GM19324 (cell line): Measurements from ENCODE around the gene SIDT2.

ENCODE experiments used
- ATAC-seq: cut with Tn5 transposase; IDR thresholded peaks from one replicate; pipeline ENCODE4 v1.9.1; 2021; ENCODE audit warnings: mild to moderate bottlenecking, moderate library complexity; ENCODE audit not compliant: unreplicated experiment, low FRiP score

Gene SIDT2

GRCh38 chr11:117187799-117188481 is 9.4 kb downstream of the SIDT2 start:
- no peak for ATAC-seq

- no peak for ATAC-seq
These were observed 10.1 kb downstream of the SIDT2 start for GRCh38 chr11:117188620-117189081.

GRCh38 chr11:117189191-117189940 is 10.8 kb downstream of the SIDT2 start:
- no peak for ATAC-seq

- ATAC-seq, result no peak
These were observed 11.5 kb downstream of the SIDT2 start for GRCh38 chr11:117189941-117190544.

- no peak for ATAC-seq
These were observed 13.3 kb downstream of the SIDT2 start for GRCh38 chr11:117191680-117192400.

GRCh38 chr11:117192401-117192875 is 13.9 kb downstream of the SIDT2 start:
- ATAC-seq, result no peak

- no peak for ATAC-seq
These were observed 14.8 kb downstream of the SIDT2 start for GRCh38 chr11:117193130-117194020.

GRCh38 chr11:117194267-117194666 is 15.7 kb downstream of the SIDT2 start:
- ATAC-seq, result no peak

GRCh38 chr11:117195258-117195657 is 16.7 kb downstream of the SIDT2 start:
- ATAC-seq, result no peak

- no peak for ATAC-seq
These were observed 17.2 kb downstream of the SIDT2 start for GRCh38 chr11:117195761-117196160.

GRCh38 chr11:117197006-117197405 is 18.5 kb downstream of the SIDT2 start:
- ATAC-seq, result no peak

GRCh38 chr11:117197516-117198456 is 19.2 kb downstream of the SIDT2 start:
- ATAC-seq, result no peak

GRCh38 chr11:117198613-117199012 is 20.1 kb downstream of the SIDT2 start:
- ATAC-seq, result no peak

GRCh38 chr11:117199053-117199915 is 20.7 kb downstream of the SIDT2 start, which contains the start of gene TAGLN:
Gene TAGLN, plus strand, starts transcription at chr11:117199370. Its CDS starts 3,644 bp downstream, at chr11:117203014.
- no peak for ATAC-seq

- ATAC-seq, result no peak
These were observed 21.6 kb downstream of the SIDT2 start for GRCh38 chr11:117199916-117200812.

- ATAC-seq, result no peak
These were observed 22.5 kb downstream of the SIDT2 start for GRCh38 chr11:117200813-117201657.
